K562 (cell line): ENCODE measurements around the gene TBX6. TPM values are rescaled to one million over a fixed set of nuclear protein-coding genes. Genes with fewer than 3 reads are reported as not detected.
A peak's percentile ranks its signal among the peaks of the same experiment; 100 is the strongest.

Experiments used
- ATAC-seq: fragments of 200-7000 bp; cut with Tn5 transposase; 3 replicates; pipeline ENCODE4 v1.9.1; 2020; ENCODE audit warnings: moderate library complexity
- BruUV-seq: library from RNA; stranded (reverse); fragments of 400-500 nt; replicated peaks from 2 replicates; lab custom pipeline; 2021; lab: Mats Ljungman, UMichigan
- CTCF ChIA-PET: fragments of 300-600 bp; formaldehyde crosslinking; extraction: SDS; loops from one replicate; lab custom pipeline; 2021; ENCODE audit warnings: low intra/inter-chr PET ratio; lab: Yijun Ruan, JAX
- POLR2A ChIA-PET: fragments of 300-600, 350-650 bp; sonication (Branson Sonifier 250); formaldehyde crosslinking; extraction: SDS; loops from one replicate; lab custom pipeline; 2021; ENCODE audit warnings: antibody characterized with exemption, inconsistent platforms; lab: Yijun Ruan, JAX
- DNase-seq, 4 experiments: peaks; one replicate each; pipeline versions ENCODE4 v3.0.0 to v3.0.0-alpha.2; 2011 to 2018; ENCODE audit warnings: low spot score in 3 of 4, mixed read lengths in 3 of 4; ENCODE audit errors: extremely low read depth in 1 of 4
- FAIRE-seq: peaks from 2 replicates; lab custom pipeline; 2011; peaks lifted over from hg19 to GRCh38; lab: Jason Lieb, UNC
- H2AFZ ChIP-seq: 2 replicates; pipeline ENCODE4 v1.6.0; 2011; ENCODE audit warnings: low read depth, low read length, control low read depth, inconsistent platforms
- H3K27ac ChIP-seq: fragments of 200-600 bp; 3 replicates; pipeline ENCODE4 v1.8.0; 2011; ENCODE audit warnings: low read depth, mild to moderate bottlenecking, control low read depth, inconsistent platforms, low read length, moderate library complexity, mixed read lengths; ENCODE audit errors: extremely low read depth
- H3K27me3 ChIP-seq, 2 experiments: fragments of 300-600 bp in 1 of 2; 2 replicates in 1 of 2; 3 replicates in 1 of 2; pipeline versions ENCODE4 v1.6.0 to v1.8.0; 2011; ENCODE audit warnings: inconsistent platforms in 2 of 2, low read length in 2 of 2, mild to moderate bottlenecking in 1 of 2, mixed read lengths in 1 of 2, moderate library complexity in 1 of 2; ENCODE audit not compliant: control insufficient read depth in 2 of 2, insufficient read depth in 2 of 2
- H3K36me3 ChIP-seq: fragments of 300-600 bp; 3 replicates; pipeline ENCODE4 v1.8.0; 2011; ENCODE audit warnings: mild to moderate bottlenecking, low read length, inconsistent platforms; ENCODE audit not compliant: control insufficient read depth, insufficient read depth
- H3K4me1 ChIP-seq, 2 experiments: fragments of 200-600 bp in 1 of 2; replicated peaks in 1 of 2; 2 replicates in 1 of 2; 3 replicates in 1 of 2; pipeline versions ENCODE4 v1.5.1 to v1.8.0; 2011; ENCODE audit warnings: inconsistent platforms in 2 of 2, low read length in 2 of 2, mild to moderate bottlenecking in 1 of 2, mixed read lengths in 1 of 2, moderate library complexity in 1 of 2; ENCODE audit not compliant: control insufficient read depth in 2 of 2, insufficient read depth in 2 of 2
- H3K4me2 ChIP-seq: 2 replicates; pipeline ENCODE4 v1.6.1; 2011; ENCODE audit warnings: low read length, control low read depth, inconsistent platforms, mixed read lengths; ENCODE audit not compliant: insufficient read depth
- H3K4me3 ChIP-seq: fragments of 200-600 bp; sonication (generic), shearing (Covaris generic); 2 replicates; pipeline ENCODE4 v1.5.1; 2016; ENCODE audit warnings: control low read depth, inconsistent platforms
- H3K79me2 ChIP-seq: fragments of 200-600 bp; 3 replicates; pipeline ENCODE4 v1.8.0; 2011; ENCODE audit warnings: low read length, inconsistent platforms; ENCODE audit not compliant: control insufficient read depth, insufficient read depth
- H3K9ac ChIP-seq, 2 experiments: 2 replicates each; pipeline versions ENCODE4 v1.6.0 to v1.6.1; 2011; ENCODE audit warnings: low read depth in 2 of 2, low read length in 2 of 2, control low read depth in 1 of 2, inconsistent platforms in 1 of 2, mild to moderate bottlenecking in 1 of 2, mixed read lengths in 1 of 2; ENCODE audit not compliant: insufficient read depth in 1 of 2
- H3K9me1 ChIP-seq: one replicate; pipeline ENCODE4 v1.6.0; 2011; ENCODE audit warnings: inconsistent platforms, mild to moderate bottlenecking, low read length, moderate library complexity; ENCODE audit not compliant: control insufficient read depth, insufficient read depth
- H3K9me3 ChIP-seq: replicated peaks from 2 replicates; pipeline ENCODE4 v1.5.1; 2011; ENCODE audit warnings: low read depth, low read length, inconsistent platforms; ENCODE audit not compliant: control insufficient read depth, insufficient read depth
- H4K20me1 ChIP-seq: replicated peaks from 2 replicates; pipeline ENCODE4 v1.6.1; 2011; ENCODE audit warnings: low read length, inconsistent platforms, mixed read lengths; ENCODE audit not compliant: control insufficient read depth, insufficient read depth
- GABPB2 ChIP-seq: fragments of 250-450 bp; sonication (Bioruptor Pico); conservative IDR thresholded peaks from 2 replicates; pipeline ENCODE4 v1.5.1; 2021; ENCODE audit warnings: mild to moderate bottlenecking
- MED1 ChIP-seq: sonication (generic); formaldehyde crosslinking; IDR thresholded peaks from 2 replicates; pipeline ENCODE4 v1.8.1; 2023; ENCODE audit warnings: missing genetic modification reagents, borderline replicate concordance
- ZNF224 ChIP-seq: sonication (generic); formaldehyde crosslinking; IDR thresholded peaks from 2 replicates; pipeline ENCODE4 v1.8.0; 2022; ENCODE audit warnings: mild to moderate bottlenecking, missing genetic modification reagents
- WGBS: fragments of 100-300 bp; shearing (Covaris generic); methylation state at CpG from one replicate; pipeline ENCODE4 v1.1.6; 2016; ENCODE audit warnings: low coverage, mixed read lengths; ENCODE audit not compliant: insufficient coverage; ENCODE audit errors: missing lambda C conversion rate; 5-methylcytosine and 5-hydroxymethylcytosine counted together
- in situ Hi-C: fragments of 300-500 bp; cut with MboI; formaldehyde crosslinking; loops from 4 replicates; pipeline ENCODE4 v1.15.0; 2018; ENCODE audit warnings: inconsistent platforms, mixed read lengths
- intact Hi-C: fragments of 100-400 bp; cut with micrococcal nuclease; formaldehyde crosslinking; loops from 2 replicates; pipeline ENCODE4 v1.14.2; 2022
- polyA plus RNA-seq, 8 experiments: library from polyadenylated mRNA; depleted of rRNA in 4 of 8; stranded (reverse) in 5 of 8; unstranded in 3 of 8; fragments of >200 nt; fragmentation: Nextera tagmentation in 2 of 8; fragmentation: Illumina TruSeq in 1 of 8; extraction: Ambion mirVana in 2 of 8; extraction: Trizol in 1 of 8; gene quantifications; 2 replicates each; pipeline versions ENCODE4 v1.2.1 to v1.2.3, GENCODE V29; 2011 to 2014; ENCODE audit warnings: inconsistent platforms in 1 of 8, missing spikeins in 1 of 8
- total RNA-seq, 7 experiments: library from RNA; depleted of rRNA in 6 of 7; stranded (reverse); fragments of >200 nt in 6 of 7; fragmentation: Illumina TruSeq in 2 of 7; extraction: Trizol in 2 of 7; gene quantifications; 2 replicates each; pipeline versions ENCODE4 v1.2.1 to v1.2.3, GENCODE V29; 2011 to 2021; ENCODE audit warnings: low replicate concordance in 1 of 7
- TF ChIP-seq, protein P1 (sequence below): fragments of 450-650 bp; IDR thresholded peaks from 2 replicates; pipeline ENCODE4 v1.6.1; 2018; ENCODE audit warnings: mild to moderate bottlenecking, low read depth; ENCODE audit not compliant: partially characterized antibody
- TF ChIP-seq, protein P2 (sequence below), 2 experiments: IDR thresholded peaks; 2 replicates each; pipeline ENCODE4 v1.6.1; 2011; ENCODE audit warnings: borderline replicate concordance in 1 of 2, control low read depth in 1 of 2, low read depth in 1 of 2, low read length in 1 of 2, mild to moderate bottlenecking in 1 of 2, mixed read lengths in 1 of 2, moderate library complexity in 1 of 2; ENCODE audit not compliant: insufficient read depth in 1 of 2, insufficient read length in 1 of 2, poor library complexity in 1 of 2, severe bottlenecking in 1 of 2; ENCODE audit errors: extremely low read depth in 1 of 2
- TF ChIP-seq, protein P3 (sequence below), 3 experiments: fragments of 200-800 bp in 1 of 3; fragments of 250-450 bp in 1 of 3; fragments of 450-650 bp in 1 of 3; sonication (Bioruptor Pico) in 1 of 3; sonication (Bioruptor generic) in 1 of 3; formaldehyde crosslinking in 1 of 3; IDR thresholded peaks; 2 replicates each; pipeline versions ENCODE4 v1.6.1 to v1.8.0; 2016 to 2022; ENCODE audit warnings: mild to moderate bottlenecking in 2 of 3, missing genetic modification characterization in 2 of 3, missing compliant biosample characterization in 1 of 3, moderate library complexity in 1 of 3

The TBX6 gene
- total and polyA plus RNA-seq, 9 of the 15 experiments (the other 6 are each of a cell fraction or from before 2014, with no cell fraction given), result 0.07 to 0.58 (median 0.11) TPM; not detected in 2

DNA sequence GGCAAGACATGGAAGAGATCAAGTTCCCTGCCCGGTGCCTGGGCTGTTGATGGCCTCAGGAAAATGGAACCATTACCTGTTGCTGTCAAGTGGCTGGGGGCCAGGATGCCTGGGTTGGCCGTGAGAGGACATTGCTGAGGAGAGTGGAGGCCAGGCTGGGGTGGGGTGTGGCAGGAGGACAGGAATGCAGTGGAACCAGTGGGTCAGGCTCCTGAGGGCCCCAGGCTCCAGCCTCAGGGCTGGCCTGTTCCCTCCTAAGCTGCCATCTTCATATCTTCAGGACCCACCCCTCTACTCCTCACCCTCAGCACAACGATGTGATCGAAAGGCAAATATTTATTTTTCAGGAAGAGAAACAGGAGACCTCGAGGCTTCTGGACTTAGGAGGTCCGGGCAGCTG is 12.8 kb upstream of the TBX6 start:
- peaks cover 4 to 8% of the 10 kb centered on the region in 2 experiments; a peak in 4 of 5 replicates for H3K4me1 ChIP-seq
- H3K79me2 ChIP-seq, result no peaks in the 10 kb centered on the region
- H3K27me3 ChIP-seq, result no peaks in the 10 kb centered on the region
- no peak overlapping the region for H2AFZ ChIP-seq
- in situ Hi-C loops (no loop called here), intact Hi-C loops (no loop called here)
- ChIA-PET POLR2A (interaction anchor here (0.7 to 1.3 kb wide), 2 partner anchors 12 to 24 kb away, joined by 3 to 4 read pairs; partner anchors contain the start of gene TBX6), CTCF (no interaction called here)
- DNase-seq, result no peak
- no peak overlapping the region for H3K4me2 ChIP-seq
- no peak overlapping the region for H3K4me3 ChIP-seq
- H3K27ac ChIP-seq, result no peak overlapping the region
- H3K9ac ChIP-seq, result peak overlapping the region in 1 of 2 experiments; percentile 73; a peak in 1 of 4 replicates
- peaks cover 3% of the 10 kb centered on the region; the same call in 2 of the 3 replicates for H3K36me3 ChIP-seq
- no peak for TF ChIP-seq MED1
- TF ChIP-seq, protein P1, sequence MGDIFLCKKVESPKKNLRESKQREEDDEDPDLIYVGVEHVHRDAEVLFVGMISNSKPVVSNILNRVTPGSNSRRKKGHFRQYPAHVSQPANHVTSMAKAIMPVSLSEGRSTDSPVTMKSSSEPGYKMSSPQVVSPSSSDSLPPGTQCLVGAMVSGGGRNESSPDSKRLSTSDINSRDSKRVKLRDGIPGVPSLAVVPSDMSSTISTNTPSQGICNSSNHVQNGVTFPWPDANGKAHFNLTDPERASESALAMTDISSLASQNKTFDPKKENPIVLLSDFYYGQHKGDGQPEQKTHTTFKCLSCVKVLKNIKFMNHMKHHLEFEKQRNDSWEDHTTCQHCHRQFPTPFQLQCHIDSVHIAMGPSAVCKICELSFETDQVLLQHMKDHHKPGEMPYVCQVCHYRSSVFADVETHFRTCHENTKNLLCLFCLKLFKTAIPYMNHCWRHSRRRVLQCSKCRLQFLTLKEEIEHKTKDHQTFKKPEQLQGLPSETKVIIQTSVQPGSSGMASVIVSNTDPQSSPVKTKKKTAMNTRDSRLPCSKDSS, result no peak
- TF ChIP-seq, protein P2, sequence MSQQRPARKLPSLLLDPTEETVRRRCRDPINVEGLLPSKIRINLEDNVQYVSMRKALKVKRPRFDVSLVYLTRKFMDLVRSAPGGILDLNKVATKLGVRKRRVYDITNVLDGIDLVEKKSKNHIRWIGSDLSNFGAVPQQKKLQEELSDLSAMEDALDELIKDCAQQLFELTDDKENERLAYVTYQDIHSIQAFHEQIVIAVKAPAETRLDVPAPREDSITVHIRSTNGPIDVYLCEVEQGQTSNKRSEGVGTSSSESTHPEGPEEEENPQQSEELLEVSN (IDR thresholded peaks at IDR 0.05; ENCODE audit: borderline replicate concordance in 1 of 2, extremely low read depth in 1 of 2, insufficient read depth in 1 of 2, insufficient read length in 1 of 2, low read depth in 1 of 2, low read length in 1 of 2, poor library complexity in 1 of 2, severe bottlenecking in 1 of 2), result no peak
- TF ChIP-seq ZNF224 (CRISPR knock-in tag), result no peak
- no peak for TF ChIP-seq GABPB2 (CRISPR knock-in tag)
- TF ChIP-seq, protein P3, sequence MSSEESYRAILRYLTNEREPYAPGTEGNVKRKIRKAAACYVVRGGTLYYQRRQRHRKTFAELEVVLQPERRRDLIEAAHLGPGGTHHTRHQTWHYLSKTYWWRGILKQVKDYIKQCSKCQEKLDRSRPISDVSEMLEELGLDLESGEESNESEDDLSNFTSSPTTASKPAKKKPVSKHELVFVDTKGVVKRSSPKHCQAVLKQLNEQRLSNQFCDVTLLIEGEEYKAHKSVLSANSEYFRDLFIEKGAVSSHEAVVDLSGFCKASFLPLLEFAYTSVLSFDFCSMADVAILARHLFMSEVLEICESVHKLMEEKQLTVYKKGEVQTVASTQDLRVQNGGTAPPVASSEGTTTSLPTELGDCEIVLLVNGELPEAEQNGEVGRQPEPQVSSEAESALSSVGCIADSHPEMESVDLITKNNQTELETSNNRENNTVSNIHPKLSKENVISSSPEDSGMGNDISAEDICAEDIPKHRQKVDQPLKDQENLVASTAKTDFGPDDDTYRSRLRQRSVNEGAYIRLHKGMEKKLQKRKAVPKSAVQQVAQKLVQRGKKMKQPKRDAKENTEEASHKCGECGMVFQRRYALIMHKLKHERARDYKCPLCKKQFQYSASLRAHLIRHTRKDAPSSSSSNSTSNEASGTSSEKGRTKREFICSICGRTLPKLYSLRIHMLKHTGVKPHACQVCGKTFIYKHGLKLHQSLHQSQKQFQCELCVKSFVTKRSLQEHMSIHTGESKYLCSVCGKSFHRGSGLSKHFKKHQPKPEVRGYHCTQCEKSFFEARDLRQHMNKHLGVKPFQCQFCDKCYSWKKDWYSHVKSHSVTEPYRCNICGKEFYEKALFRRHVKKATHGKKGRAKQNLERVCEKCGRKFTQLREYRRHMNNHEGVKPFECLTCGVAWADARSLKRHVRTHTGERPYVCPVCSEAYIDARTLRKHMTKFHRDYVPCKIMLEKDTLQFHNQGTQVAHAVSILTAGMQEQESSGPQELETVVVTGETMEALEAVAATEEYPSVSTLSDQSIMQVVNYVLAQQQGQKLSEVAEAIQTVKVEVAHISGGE (CRISPR knock-in tag; IDR thresholded peaks at IDR 0.05), result peak in 1 of 3 experiments; percentile 18; a peak in 1 of 6 replicates
- ATAC-seq, result no peak
- no peaks in the 10 kb centered on the region for H4K20me1 ChIP-seq
- no TSS peak for BruUV-seq
- peaks cover 2% of the 10 kb centered on the region for H3K9me1 ChIP-seq
- FAIRE-seq, result no peak
- H3K9me3 ChIP-seq, result no peaks in the 10 kb centered on the region
- WGBS, result 44% methylated on average over 6 of the region's 6 CpGs
